ENCODE data around the gene GNB2.

The GNB2 gene

DNA sequence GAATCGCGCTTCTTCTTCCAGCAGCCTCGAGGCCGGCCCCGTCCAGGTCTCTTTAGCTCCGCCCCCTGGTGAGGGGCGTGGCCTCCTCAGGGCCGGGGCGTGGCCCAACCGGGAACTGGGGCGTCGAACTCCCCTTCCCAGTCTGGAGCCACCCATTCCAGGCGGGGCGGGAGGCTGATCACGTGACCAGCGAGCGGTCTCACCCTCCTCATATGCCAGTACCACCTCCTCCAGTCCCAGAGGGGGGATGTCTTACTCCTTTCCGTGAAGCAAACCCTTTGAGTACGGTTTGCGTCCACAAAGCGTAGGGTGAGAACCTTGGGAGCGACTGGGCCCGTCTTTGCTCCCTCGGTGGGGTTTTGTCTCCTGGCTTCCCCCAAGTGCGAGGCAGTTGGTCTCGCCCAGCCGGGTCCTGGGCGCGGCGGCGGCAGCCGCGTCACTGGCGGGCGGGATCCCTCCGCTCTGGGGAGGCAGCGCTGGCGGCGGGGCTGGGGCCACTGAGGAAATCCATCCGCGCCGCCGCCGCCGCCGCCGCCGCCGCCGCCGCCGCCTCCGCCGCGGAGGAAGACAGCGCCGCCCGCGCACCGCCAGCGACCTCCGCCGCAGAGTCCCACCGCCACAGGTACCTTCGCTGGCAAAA lies at the start of gene GNB2:
TSS of gene GNB2 (plus strand) at position 439 of the 640 bp plus-strand sequence. CDS start 2,526 bp downstream, outside the sequence.
- Histone ChIP-seq H3K36me3 (ENCODE audit: insufficient read depth, low read length) (no peaks in the 10 kb centered on the region; the same call in 1 of the 2 replicates), H3K27ac (ENCODE audit: low read depth, low read length) (peak within 1 kb of the TSS; percentile 97), H3K4me1 (ENCODE audit: control insufficient read depth, insufficient read depth, low read length, unreplicated experiment) (peaks cover 3% of the 10 kb centered on the region), H3K4me3 (ENCODE audit: low read depth, low read length) (peak within 1 kb of the TSS; percentile 94), H3K79me2 (ENCODE audit: control insufficient read depth, insufficient read depth, low read length, unreplicated experiment) (peaks cover 34% of the 10 kb centered on the region), H3K27me3 (ENCODE audit: insufficient read depth, low read length) (no peaks in the 10 kb centered on the region), H2AFZ (ENCODE audit: low read length, unreplicated experiment) (peak within 1 kb of the TSS; percentile 98)

DNA sequence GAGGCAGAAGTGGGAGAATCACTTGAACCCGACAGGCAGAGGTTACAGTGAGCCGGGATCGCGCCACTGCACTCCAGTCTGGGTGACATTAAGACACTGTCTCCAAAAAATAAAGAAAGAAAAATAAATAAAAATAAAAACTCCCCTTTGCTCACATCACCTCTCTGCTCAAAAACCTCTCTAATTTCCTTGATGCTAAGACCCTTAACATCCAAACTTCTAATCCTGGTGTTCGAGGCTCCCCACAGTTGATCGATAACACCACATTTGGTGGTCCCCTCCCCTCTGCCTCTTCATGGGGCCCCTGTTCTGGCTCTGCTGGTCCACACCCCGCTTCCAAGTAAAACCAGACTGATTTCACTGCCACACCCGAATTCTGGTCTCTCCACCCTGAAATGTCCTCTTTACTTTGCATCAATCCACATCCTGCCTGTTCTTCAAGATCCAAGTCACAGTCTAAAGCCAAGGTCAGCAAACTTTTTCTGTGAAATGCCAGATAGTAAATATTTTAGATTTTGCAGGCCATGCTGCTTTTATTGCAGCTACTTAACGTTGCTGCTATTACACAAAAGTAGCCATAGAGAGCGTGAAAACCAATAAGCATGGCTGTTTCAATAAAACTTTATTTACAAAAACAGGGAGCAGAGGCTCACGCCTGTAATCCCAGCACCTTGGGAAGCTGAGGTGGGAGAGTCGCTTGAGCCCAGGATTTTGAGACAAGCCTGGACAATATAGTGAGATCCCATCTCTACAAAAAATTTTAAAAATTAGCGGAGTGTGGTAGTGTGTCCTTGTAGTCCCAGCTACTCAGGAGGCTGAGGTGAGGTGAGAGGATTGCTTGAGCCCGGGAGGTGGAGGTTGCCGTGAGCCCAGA lies 49.4 kb upstream of the GNB2 start:
- Histone ChIP-seq H3K79me2 (ENCODE audit: control insufficient read depth, insufficient read depth, low read length, unreplicated experiment) (no peaks in the 10 kb centered on the region), H3K36me3 (ENCODE audit: insufficient read depth, low read length) (no peaks in the 10 kb centered on the region), H3K27me3 (ENCODE audit: insufficient read depth, low read length) (no peaks in the 10 kb centered on the region), H3K4me3 (ENCODE audit: low read depth, low read length) (no peak overlapping the region), H3K4me1 (ENCODE audit: control insufficient read depth, insufficient read depth, low read length, unreplicated experiment) (peaks cover 3% of the 10 kb centered on the region), H2AFZ (ENCODE audit: low read length, unreplicated experiment) (no peak overlapping the region), H3K27ac (ENCODE audit: low read depth, low read length) (no peak overlapping the region)

DNA sequence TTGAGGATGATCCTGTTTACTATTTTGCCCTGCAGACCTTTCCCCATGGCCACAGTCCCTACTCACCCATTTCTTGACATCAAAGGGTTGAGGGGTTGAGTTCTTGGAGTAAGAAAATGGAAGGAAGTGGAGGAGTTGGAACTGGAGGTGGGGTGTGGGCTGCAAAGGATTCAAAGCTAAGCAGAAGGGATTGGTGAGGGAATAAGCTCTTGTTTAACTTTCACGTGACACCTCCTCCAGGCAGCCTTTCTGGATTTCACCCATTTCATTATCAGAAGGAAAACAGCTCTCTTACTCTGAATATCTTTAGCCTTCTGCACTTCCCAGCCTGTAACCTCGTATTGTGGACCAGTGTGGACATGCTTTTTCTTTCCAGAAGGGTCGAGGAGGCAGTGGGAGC lies 47.5 kb upstream of the GNB2 start:
- H3K4me1 ChIP-seq (ENCODE audit: control insufficient read depth, insufficient read depth, low read length, unreplicated experiment): peaks cover 3% of the 10 kb centered on the region
- H3K4me3 ChIP-seq (ENCODE audit: low read depth, low read length): 0 out of 2 replicates have a peak overlapping the region, but pooled peaks have one; percentile 13
- no peaks in the 10 kb centered on the region for H3K27me3 ChIP-seq (ENCODE audit: insufficient read depth, low read length)
- H3K36me3 ChIP-seq (ENCODE audit: insufficient read depth, low read length): no peaks in the 10 kb centered on the region
- H3K79me2 ChIP-seq (ENCODE audit: control insufficient read depth, insufficient read depth, low read length, unreplicated experiment): no peaks in the 10 kb centered on the region
- H3K27ac ChIP-seq (ENCODE audit: low read depth, low read length): no peak overlapping the region
- H2AFZ ChIP-seq (ENCODE audit: low read length, unreplicated experiment): no peak overlapping the region

DNA sequence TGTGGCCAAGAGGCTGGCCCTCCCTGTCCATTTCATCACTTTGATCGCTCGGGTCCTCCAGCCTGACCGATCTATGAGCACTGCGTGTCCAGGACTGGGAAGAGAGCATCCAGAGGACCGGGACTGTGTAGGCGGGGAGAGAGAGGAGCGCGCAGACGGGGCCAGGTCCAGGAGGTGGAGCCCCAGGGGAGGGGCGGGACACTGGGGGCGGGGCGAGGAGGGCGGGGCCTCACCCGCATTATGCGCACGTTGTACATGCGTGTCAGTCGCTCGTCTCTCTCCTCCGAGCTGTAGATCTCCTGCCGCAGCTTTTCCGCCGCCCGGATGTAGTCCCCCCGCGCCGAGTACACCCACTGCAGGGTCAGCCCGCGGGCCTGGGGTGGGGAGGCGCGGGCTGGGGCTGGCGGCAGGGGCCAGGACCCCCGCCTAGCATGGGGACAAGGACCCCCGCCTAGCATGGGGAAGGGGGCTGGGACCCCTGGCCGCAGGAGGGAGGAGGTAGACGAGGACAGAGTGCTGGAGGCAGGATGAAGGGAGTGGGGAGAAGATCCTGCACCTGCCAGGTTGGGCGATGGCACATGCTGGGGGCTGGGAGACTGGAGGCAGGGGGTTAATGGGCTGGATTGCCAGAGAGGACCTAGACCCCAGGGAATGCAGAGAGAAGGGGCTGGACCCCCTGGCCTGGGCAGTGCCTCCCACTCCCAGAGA lies 46.9 kb upstream of the GNB2 start:
- no peaks in the 10 kb centered on the region for H3K79me2 ChIP-seq (ENCODE audit: control insufficient read depth, insufficient read depth, low read length, unreplicated experiment)
- H3K4me3 ChIP-seq (ENCODE audit: low read depth, low read length): peak overlapping the region; percentile 50
- H3K36me3 ChIP-seq (ENCODE audit: insufficient read depth, low read length): no peaks in the 10 kb centered on the region
- no peaks in the 10 kb centered on the region for H3K27me3 ChIP-seq (ENCODE audit: insufficient read depth, low read length)
- H3K27ac ChIP-seq (ENCODE audit: low read depth, low read length): no peak overlapping the region
- H2AFZ ChIP-seq (ENCODE audit: low read length, unreplicated experiment): peak overlapping the region; percentile 29
- H3K4me1 ChIP-seq (ENCODE audit: control insufficient read depth, insufficient read depth, low read length, unreplicated experiment): peaks cover 3% of the 10 kb centered on the region

DNA sequence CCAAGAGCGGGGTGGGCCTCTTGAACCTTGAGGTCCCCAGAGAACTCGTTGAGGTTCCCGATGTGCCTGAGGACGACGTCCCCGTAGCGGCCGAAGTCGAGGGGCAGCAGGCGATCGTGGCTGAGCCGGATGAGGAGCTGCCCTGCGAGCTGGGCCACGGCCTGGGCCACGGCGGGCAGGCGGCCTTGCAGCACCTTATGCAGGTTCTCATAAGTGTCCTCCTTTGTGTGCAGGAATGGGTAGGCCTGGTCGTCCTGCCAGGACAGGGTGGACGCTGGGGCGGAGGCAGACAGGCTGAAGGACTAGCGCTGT lies 46.3 kb upstream of the GNB2 start:
- no peaks in the 10 kb centered on the region for H3K79me2 ChIP-seq (ENCODE audit: control insufficient read depth, insufficient read depth, low read length, unreplicated experiment)
- H2AFZ ChIP-seq (ENCODE audit: low read length, unreplicated experiment): no peak overlapping the region
- no peak overlapping the region for H3K27ac ChIP-seq (ENCODE audit: low read depth, low read length)
- peaks cover 3% of the 10 kb centered on the region for H3K4me1 ChIP-seq (ENCODE audit: control insufficient read depth, insufficient read depth, low read length, unreplicated experiment)
- H3K4me3 ChIP-seq (ENCODE audit: low read depth, low read length): no peak overlapping the region
- H3K36me3 ChIP-seq (ENCODE audit: insufficient read depth, low read length): no peaks in the 10 kb centered on the region
- no peaks in the 10 kb centered on the region for H3K27me3 ChIP-seq (ENCODE audit: insufficient read depth, low read length)

DNA sequence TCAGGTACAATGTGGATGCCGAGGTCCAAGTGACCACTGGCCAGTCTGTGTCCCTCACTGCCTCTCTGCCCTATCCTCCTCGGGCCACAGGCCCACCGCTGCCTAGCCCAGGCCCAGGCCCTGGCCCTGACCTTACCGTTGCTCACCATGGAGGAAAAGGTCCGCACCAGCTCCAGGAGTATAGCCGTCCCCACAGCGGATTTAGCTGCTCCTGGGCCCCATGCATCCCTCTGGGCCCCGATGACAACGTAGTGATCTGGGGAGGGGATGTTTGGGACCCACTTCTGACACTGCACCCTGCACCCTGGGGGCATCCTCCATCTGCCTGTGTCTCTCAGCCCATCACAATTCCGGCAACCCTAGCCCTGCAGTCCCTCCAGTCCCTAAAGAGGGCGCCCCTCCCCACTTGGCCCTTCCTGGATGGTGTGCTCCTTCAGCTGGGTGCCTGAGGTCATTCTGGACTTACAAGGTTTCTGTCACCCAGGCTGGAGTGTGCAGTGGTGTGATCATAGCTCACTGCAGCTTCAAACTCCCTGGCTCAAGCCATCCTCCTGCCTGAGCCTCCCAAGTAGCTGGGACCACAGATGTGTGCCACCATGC lies 44.3 kb upstream of the GNB2 start:
- Histone ChIP-seq H2AFZ (ENCODE audit: low read length, unreplicated experiment) (no peak overlapping the region), H3K36me3 (ENCODE audit: insufficient read depth, low read length) (no peaks in the 10 kb centered on the region), H3K27ac (ENCODE audit: low read depth, low read length) (no peak overlapping the region), H3K4me3 (ENCODE audit: low read depth, low read length) (no peak overlapping the region), H3K4me1 (ENCODE audit: control insufficient read depth, insufficient read depth, low read length, unreplicated experiment) (peaks cover 3% of the 10 kb centered on the region), H3K27me3 (ENCODE audit: insufficient read depth, low read length) (no peaks in the 10 kb centered on the region), H3K79me2 (ENCODE audit: control insufficient read depth, insufficient read depth, low read length, unreplicated experiment) (no peaks in the 10 kb centered on the region)

DNA sequence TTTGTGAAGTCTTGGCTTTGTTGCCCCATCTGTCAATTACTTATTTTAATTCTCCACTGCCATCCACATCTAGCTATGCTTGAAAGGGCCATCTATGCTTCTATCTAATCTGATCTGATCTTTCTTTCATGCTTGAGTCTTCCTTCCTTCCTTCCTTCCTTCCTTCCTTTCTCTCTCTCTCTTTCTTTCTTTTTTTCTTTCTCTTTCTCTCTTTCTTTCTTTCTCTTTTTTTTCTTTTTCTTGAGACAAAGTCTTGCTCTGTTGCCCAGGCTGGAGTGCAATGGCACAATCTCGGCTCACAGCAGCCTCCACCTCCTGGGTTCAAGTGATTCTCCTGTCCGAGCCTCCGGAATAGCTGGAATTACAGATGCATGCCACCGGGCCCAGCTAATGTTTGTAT lies 43.5 kb upstream of the GNB2 start:
- no peaks in the 10 kb centered on the region for H3K36me3 ChIP-seq (ENCODE audit: insufficient read depth, low read length)
- no peak overlapping the region for H3K4me3 ChIP-seq (ENCODE audit: low read depth, low read length)
- no peak overlapping the region for H3K27ac ChIP-seq (ENCODE audit: low read depth, low read length)
- H3K27me3 ChIP-seq (ENCODE audit: insufficient read depth, low read length): no peaks in the 10 kb centered on the region
- no peak overlapping the region for H2AFZ ChIP-seq (ENCODE audit: low read length, unreplicated experiment)
- peaks cover 3% of the 10 kb centered on the region for H3K4me1 ChIP-seq (ENCODE audit: control insufficient read depth, insufficient read depth, low read length, unreplicated experiment)
- no peaks in the 10 kb centered on the region for H3K79me2 ChIP-seq (ENCODE audit: control insufficient read depth, insufficient read depth, low read length, unreplicated experiment)

DNA sequence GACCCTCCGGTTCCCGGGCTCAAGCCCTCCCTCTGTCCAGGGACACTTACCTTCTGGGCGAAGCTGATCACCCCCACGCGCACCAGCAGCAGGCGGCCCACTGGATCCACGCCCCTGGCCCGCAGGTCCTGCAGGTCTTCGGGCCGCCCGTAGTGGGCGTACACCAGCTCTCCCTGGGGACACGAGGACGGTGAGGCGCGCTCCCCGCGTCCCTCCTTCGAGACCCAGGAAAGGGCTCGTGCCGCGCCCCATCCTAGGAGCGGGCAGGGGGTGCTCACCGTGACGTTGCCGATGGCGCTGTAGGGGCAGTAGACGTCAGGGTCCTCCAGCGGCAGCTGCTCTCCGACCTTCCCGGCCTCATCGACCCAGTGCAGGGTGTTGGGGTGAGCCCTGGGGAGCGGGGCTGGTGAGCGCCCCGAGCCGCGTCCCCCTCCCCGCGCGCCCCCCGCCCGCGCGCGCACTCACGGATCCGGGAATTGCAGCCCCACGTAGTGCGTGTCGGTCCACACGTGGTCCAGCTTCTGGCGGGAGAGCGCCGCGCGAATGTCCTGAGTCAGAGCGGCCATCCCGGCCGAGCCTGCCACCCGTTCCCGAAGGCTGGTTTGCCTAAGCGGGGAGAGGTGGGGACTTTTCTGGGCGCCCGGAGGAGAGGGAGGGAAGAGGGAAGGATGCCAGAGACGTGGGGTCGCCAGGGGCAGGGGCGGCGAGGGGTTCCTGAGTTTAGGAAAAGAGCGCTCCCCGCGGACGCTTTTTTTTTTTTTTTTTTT lies 40.4 kb upstream of the GNB2 start:
- Histone ChIP-seq H3K79me2 (ENCODE audit: control insufficient read depth, insufficient read depth, low read length, unreplicated experiment) (no peaks in the 10 kb centered on the region), H3K4me3 (ENCODE audit: low read depth, low read length) (peak overlapping the region; percentile 97), H3K27ac (ENCODE audit: low read depth, low read length) (peak overlapping the region; percentile 16; the same call in 1 of the 2 replicates), H2AFZ (ENCODE audit: low read length, unreplicated experiment) (peak overlapping the region; percentile 94), H3K27me3 (ENCODE audit: insufficient read depth, low read length) (no peaks in the 10 kb centered on the region), H3K4me1 (ENCODE audit: control insufficient read depth, insufficient read depth, low read length, unreplicated experiment) (no peaks in the 10 kb centered on the region), H3K36me3 (ENCODE audit: insufficient read depth, low read length) (no peaks in the 10 kb centered on the region)

DNA sequence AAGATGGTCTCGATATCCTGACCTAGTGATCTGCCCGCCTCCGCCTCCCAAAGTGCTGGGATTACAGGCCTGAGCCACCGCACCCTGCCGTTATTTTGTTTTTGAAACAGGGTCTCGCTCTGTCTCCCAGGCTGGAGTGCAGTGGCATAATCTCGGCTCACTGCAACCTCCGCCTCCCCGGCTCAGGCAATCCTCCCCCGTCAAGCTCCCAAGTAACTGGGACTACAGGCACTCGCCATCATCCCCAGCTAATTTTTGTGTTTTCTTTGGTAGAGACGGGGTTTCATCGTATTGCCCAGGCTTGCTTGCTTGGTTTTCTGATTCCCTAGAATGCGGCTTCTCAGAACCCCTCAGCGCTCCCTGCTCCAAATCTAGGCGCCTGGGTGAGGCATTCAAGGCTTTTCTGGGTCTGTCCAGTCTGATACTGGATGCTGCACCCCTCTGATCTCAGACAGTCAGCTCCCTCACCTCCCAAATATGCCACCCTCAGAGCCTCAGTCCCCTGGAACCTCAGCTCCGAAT lies 33.5 kb upstream of the GNB2 start:
- Histone ChIP-seq H3K27ac (ENCODE audit: low read depth, low read length) (no peak overlapping the region), H3K79me2 (ENCODE audit: control insufficient read depth, insufficient read depth, low read length, unreplicated experiment) (no peaks in the 10 kb centered on the region), H3K4me3 (ENCODE audit: low read depth, low read length) (no peak overlapping the region), H3K27me3 (ENCODE audit: insufficient read depth, low read length) (no peaks in the 10 kb centered on the region), H3K36me3 (ENCODE audit: insufficient read depth, low read length) (no peaks in the 10 kb centered on the region), H3K4me1 (ENCODE audit: control insufficient read depth, insufficient read depth, low read length, unreplicated experiment) (no peaks in the 10 kb centered on the region), H2AFZ (ENCODE audit: low read length, unreplicated experiment) (no peak overlapping the region)

Measured in ACC112 (cell line).